ENCODE data around the gene SGMS1. TPM values are rescaled to one million over a fixed set of nuclear protein-coding genes. Genes with fewer than 3 reads are reported as not detected.
A peak's percentile ranks its signal among the peaks of the same experiment; 100 is the strongest.

Gene SGMS1
- total and polyA plus RNA-seq, 11 donors = 6.9 to 40.6 (median 19.6) TPM

- intact Hi-C loops (cut with DNase I) = loop anchor here in 8 of 10 donors (2.0 to 10.0 kb wide), 6 partner anchors 58 to 230 kb away; partner anchors contain the start of gene SGMS1 (in 6 of the 8)
- Histone ChIP-seq H3K9me3 (no peaks in the 10 kb centered on the region), H3K4me1 (peaks cover 3 to 93% (median 71%) of the 10 kb centered on the region in 12 donors), H3K27me3 (no peaks in the 10 kb centered on the region), H3K27ac (peak overlapping the region; percentile 15 to 67 (median 47)), H3K4me3 (no peak overlapping the region), H3K36me3 (no peaks in the 10 kb centered on the region)
- WGBS, 4 donors = 28 to 47% (median 38%) methylated on average over 3 of the region's 3 CpGs
- DNase-seq (no peak), ATAC-seq (peak; percentile 58 to 64 (median 61))
- TF ChIP-seq CTCF (IDR thresholded peaks at IDR 0.05) (peak in 4 of 12 donors; percentile 12 to 43 (median 28)), POLR2A (IDR thresholded peaks at IDR 0.05) (no peak)
Observed at GRCh38 chr10:50554995-50555568, 68.7 kb downstream of the SGMS1 start.

GRCh38 chr10:50554376-50554994 lies 69.3 kb downstream of the SGMS1 start:
- Histone ChIP-seq H3K36me3 (no peaks in the 10 kb centered on the region), H3K4me3 (no peak overlapping the region), H3K27me3 (no peaks in the 10 kb centered on the region), H3K4me1 (peaks cover 3 to 96% (median 74%) of the 10 kb centered on the region in 12 donors), H3K27ac (peak overlapping the region; percentile 15 to 67 (median 47)), H3K9me3 (no peaks in the 10 kb centered on the region)
- 57 to 64% (median 61%) methylated on average over 4 of the region's 4 CpGs for WGBS, 4 donors
- TF ChIP-seq CTCF (IDR thresholded peaks at IDR 0.05) = no peak
- TF ChIP-seq POLR2A (IDR thresholded peaks at IDR 0.05) = no peak
- DNase-seq (no peak), ATAC-seq (peak in 2 of 4 donors; percentile 22 to 41)
- intact Hi-C loops (cut with DNase I) = loop anchor here in 5 of 10 donors (2.0 to 10.0 kb wide), 5 partner anchors 57 to 230 kb away; partner anchors contain the start of gene SGMS1 (in 2 of the 5)

- Histone ChIP-seq H3K27me3 (no peaks in the 10 kb centered on the region), H3K4me1 (peaks cover 3 to 85% (median 61%) of the 10 kb centered on the region in 12 donors), H3K27ac (peak overlapping the region in 8 of 12 donors; percentile 36 to 59 (median 44)), H3K4me3 (no peak overlapping the region), H3K36me3 (no peaks in the 10 kb centered on the region), H3K9me3 (peaks cover 0 to 5% (median 0%) of the 10 kb centered on the region in 12 donors)
- ATAC-seq = no peak
- intact Hi-C loops (cut with DNase I) = loop anchor here in 6 of 10 donors (2.0 to 10.0 kb wide), 5 partner anchors 56 to 228 kb away; partner anchors contain the start of gene SGMS1 (in 2 of the 6)
- 74 to 84% (median 79%) methylated on average over 4 of the region's 4 CpGs for WGBS, 4 donors
- TF ChIP-seq POLR2A (IDR thresholded peaks at IDR 0.05) (no peak), CTCF (IDR thresholded peaks at IDR 0.05) (peak in 6 of 12 donors; percentile 13 to 36 (median 21))
- DNase-seq = no peak
Observed at GRCh38 chr10:50552771-50553535, 70.8 kb downstream of the SGMS1 start.

Measured in heart left ventricle (tissue), 16 donors.